Brain microvascular endothelial cell (primary cell): Measurements from ENCODE around the gene STRA8.

Source experiments
- DNase-seq: peaks from one replicate; pipeline ENCODE4 v3.0.0-alpha.2; 2020
- H3K27ac ChIP-seq: fragments of 250-450 bp; sonication (Bioruptor Pico); 2 replicates; pipeline ENCODE4 v1.5.1; 2020; ENCODE audit warnings: mild to moderate bottlenecking, moderate library complexity
- H3K27me3 ChIP-seq: fragments of 250-450 bp; sonication (Bioruptor Pico); replicated peaks from 2 replicates; pipeline ENCODE4 v1.5.1; 2020; ENCODE audit warnings: mild to moderate bottlenecking
- H3K36me3 ChIP-seq: fragments of 250-450 bp; sonication (Bioruptor Pico); replicated peaks from 2 replicates; pipeline ENCODE4 v1.5.1; 2020; ENCODE audit warnings: mild to moderate bottlenecking
- H3K4me3 ChIP-seq: 2 replicates; pipeline ENCODE4 v1.5.1; 2011; ENCODE audit warnings: low read depth, mild to moderate bottlenecking, control low read depth, low read length, moderate library complexity
- in situ Hi-C: cut with HindIII; loops from 2 replicates; pipeline ENCODE4 v1.10.0; 2017; ENCODE audit warnings: low sequenced_read_pairs, low pct_ligation_motif_present
- TF ChIP-seq, protein P1 (sequence below): IDR thresholded peaks from 2 replicates; pipeline ENCODE4 v1.5.1; 2011; ENCODE audit warnings: low read depth, mild to moderate bottlenecking, moderate library complexity, low read length, control low read depth, inconsistent platforms; ENCODE audit errors: missing control alignments

The STRA8 gene

GRCh38 chr7:135188298-135188984 lies 45.2 kb upstream of the STRA8 start:
- no peak overlapping the region for H3K4me3 ChIP-seq
- TF ChIP-seq, protein P1, sequence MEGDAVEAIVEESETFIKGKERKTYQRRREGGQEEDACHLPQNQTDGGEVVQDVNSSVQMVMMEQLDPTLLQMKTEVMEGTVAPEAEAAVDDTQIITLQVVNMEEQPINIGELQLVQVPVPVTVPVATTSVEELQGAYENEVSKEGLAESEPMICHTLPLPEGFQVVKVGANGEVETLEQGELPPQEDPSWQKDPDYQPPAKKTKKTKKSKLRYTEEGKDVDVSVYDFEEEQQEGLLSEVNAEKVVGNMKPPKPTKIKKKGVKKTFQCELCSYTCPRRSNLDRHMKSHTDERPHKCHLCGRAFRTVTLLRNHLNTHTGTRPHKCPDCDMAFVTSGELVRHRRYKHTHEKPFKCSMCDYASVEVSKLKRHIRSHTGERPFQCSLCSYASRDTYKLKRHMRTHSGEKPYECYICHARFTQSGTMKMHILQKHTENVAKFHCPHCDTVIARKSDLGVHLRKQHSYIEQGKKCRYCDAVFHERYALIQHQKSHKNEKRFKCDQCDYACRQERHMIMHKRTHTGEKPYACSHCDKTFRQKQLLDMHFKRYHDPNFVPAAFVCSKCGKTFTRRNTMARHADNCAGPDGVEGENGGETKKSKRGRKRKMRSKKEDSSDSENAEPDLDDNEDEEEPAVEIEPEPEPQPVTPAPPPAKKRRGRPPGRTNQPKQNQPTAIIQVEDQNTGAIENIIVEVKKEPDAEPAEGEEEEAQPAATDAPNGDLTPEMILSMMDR = no peak
- no peaks in the 10 kb centered on the region for H3K27me3 ChIP-seq
- H3K27ac ChIP-seq = no peak overlapping the region
- in situ Hi-C loops = no loop called here
- peaks cover 12% of the 10 kb centered on the region for H3K36me3 ChIP-seq
- DNase-seq = no peak

- no peak for DNase-seq
- H3K4me3 ChIP-seq = no peak overlapping the region
- no peaks in the 10 kb centered on the region for H3K27me3 ChIP-seq
- H3K36me3 ChIP-seq = peaks cover 12% of the 10 kb centered on the region
- in situ Hi-C loops = no loop called here
- TF ChIP-seq, protein P1 = no peak
- H3K27ac ChIP-seq = no peak overlapping the region
Measured at GRCh38 chr7:135189221-135189662, 44.4 kb upstream of the STRA8 start.

GRCh38 chr7:135189961-135190360 lies 43.7 kb upstream of the STRA8 start:
- TF ChIP-seq, protein P1 = no peak
- in situ Hi-C loops = no loop called here
- Histone ChIP-seq H3K4me3 (no peak overlapping the region), H3K27me3 (no peaks in the 10 kb centered on the region), H3K27ac (no peak overlapping the region), H3K36me3 (peaks cover 12% of the 10 kb centered on the region)
- no peak for DNase-seq

DNA sequence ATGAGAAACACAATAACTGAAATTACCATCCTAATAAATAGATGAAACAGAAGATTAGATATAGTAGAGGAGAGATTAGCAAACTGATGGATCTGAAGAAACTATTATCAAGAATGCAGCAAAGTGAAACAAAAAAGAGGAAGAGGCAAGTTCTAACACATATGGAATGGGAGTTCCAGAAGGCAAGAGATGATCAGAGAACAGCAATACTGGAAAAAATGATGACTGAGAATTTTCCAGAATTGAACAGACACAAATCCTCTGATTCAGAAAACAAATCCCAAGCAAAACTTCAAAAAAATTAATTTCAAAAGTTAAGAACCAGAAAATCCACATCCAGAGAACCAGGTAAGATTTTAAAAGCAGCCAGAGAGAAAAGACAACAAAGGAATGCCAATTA lies 42.9 kb upstream of the STRA8 start:
- TF ChIP-seq, protein P1 = no peak
- Histone ChIP-seq H3K27ac (no peak overlapping the region), H3K4me3 (no peak overlapping the region), H3K27me3 (no peaks in the 10 kb centered on the region), H3K36me3 (peaks cover 12% of the 10 kb centered on the region)
- in situ Hi-C loops = no loop called here
- DNase-seq = no peak

DNA sequence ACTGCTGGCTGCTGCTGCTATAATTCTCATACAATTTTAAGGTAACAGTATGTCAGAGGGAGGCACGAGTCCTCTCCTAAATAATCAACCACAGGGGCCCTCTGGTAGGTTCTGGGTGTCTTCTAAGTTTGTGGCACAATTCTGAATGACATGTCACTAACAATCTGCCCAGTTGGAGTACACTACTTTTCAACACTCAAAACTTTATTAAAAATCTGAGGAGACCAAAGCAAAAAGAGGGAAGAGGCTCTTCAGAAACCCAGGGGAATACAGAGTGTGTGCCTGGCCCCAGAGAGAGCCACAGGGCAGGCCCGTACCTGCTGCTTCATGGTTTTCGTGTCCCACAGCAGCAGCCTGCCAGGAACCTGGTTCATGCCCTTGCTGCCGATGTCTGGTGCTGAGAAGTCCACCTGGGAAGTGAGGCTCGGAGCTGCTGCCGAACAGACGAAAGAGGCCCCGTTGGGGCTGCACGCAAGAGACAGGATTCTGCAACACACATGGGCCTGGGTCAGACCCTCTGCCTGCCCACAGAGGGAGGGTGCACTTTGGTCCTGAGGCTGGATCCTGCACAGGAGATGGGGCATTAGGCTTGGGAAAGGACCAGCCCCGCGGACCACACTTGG lies 40.6 kb upstream of the STRA8 start:
- peaks cover 5% of the 10 kb centered on the region for H3K36me3 ChIP-seq
- TF ChIP-seq, protein P1 = no peak
- H3K27me3 ChIP-seq = no peaks in the 10 kb centered on the region
- DNase-seq = no peak
- in situ Hi-C loops = no loop called here
- no peak overlapping the region for H3K27ac ChIP-seq
- H3K4me3 ChIP-seq = no peak overlapping the region
